Measurements from ENCODE around the gene SLAIN2.
A peak's percentile ranks its signal among the peaks of the same experiment; 100 is the strongest.
"Not testable (repeated sequence)": the region's sequence is repeated elsewhere in the genome, so short reads cannot be mapped to it uniquely, and the experiment has no call there.

The SLAIN2 gene

DNA sequence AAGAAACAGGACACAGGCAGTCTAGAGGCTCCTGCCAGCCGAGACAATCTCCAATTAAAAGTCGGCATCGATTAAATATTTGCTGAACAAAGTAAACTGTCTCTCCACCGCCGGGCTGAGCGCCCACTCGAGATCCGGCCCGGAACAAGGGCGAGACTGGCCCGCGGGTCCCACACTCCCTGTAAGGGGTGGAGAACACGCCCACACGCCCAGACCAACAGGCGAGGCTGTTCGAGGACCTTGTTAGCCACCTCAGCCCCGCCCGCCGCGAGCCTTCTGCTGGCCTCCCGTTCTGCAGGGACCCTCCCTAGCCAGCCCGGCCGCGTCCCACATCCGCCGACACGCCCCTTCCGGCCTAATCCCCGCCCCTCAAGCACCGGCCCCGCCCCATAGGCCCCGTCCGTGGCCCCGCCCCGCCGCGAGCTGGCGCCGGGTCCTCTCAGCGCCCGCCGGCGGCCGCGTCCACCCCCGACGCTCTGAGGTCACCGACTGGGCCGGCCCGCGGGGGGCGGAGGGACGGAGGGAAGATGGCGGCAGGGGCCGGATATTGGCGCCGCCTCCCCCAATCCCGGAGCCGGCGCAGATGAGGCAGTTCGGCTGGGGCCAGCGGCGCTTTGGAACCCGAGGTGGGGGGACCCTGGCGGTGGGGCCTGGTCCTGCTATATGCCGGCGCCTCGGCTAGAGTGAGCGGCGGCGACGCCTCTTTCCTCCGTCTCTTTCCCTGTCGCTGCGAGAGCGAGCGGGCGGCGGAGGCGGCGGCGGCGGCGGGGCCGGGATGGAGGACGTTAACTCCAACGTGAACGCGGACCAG is at the start of gene SLAIN2:
Gene SLAIN2 (plus strand): TSS at position 565 of the 811 bp plus-strand sequence. CDS start 211 bp downstream, at position 776.
- DNase-seq (ENCODE audit: low read depth, low spot score): peak; percentile 88
- Histone ChIP-seq H3K27me3 (ENCODE audit: insufficient read depth, insufficient read length) (no peaks in the 10 kb centered on the region), H3K4me1 (ENCODE audit: insufficient read depth, insufficient read length) (no peaks in the 10 kb centered on the region), H3K4me3 (ENCODE audit: insufficient read length, low read depth) (peak within 1 kb of the TSS; percentile 88), H3K9ac (ENCODE audit: insufficient read length, low read depth) (peak within 1 kb of the TSS; percentile 90), H3K9me3 (ENCODE audit: insufficient read depth, low read length) (no peaks in the 10 kb centered on the region), H3K36me3 (ENCODE audit: insufficient read depth, insufficient read length, low read length) (no peaks in the 10 kb centered on the region)
- TF ChIP-seq ZNF274 (IDR thresholded peaks at IDR 0.05; ENCODE audit: low read depth, low read length) (no peak), YY1 (IDR thresholded peaks at IDR 0.05; ENCODE audit: insufficient read depth, insufficient read length) (no peak), SUZ12 (IDR thresholded peaks at IDR 0.05; ENCODE audit: extremely low read depth, insufficient read depth, insufficient read length) (no peak)

DNA sequence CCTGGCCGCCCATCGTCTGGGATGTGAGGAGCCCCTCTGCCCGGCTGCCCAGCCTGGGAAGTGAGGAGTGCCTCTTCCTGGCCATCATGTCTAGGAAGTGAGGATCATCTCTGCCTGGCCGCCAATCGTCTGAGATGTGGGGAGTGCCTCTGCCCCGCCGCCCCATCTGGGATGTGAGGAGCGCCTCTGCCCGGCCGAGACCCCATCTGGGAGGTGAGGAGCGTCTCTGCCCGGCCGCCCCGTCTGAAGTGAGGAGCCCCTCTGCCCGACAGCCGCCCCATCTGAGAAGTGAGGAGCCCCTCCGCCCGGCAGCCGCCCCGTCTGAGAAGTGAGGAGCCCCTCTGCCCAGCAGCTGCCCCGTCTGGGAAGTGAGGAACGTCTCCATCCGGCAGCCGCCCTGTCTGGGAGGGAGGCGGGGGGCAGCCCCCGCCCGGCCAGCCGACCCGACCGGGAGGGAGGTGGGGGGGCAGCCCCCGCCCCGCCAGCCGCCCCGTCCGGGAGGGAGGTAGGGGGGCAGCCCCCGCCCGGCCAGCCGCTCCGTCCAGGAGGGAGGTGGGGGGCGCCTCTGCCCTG is 49.0 kb upstream of the SLAIN2 start:
- not testable (repeated sequence) for H3K27me3 ChIP-seq (ENCODE audit: insufficient read depth, insufficient read length); H3K4me1 ChIP-seq (ENCODE audit: insufficient read depth, insufficient read length); H3K9me3 ChIP-seq (ENCODE audit: insufficient read depth, low read length); H3K36me3 ChIP-seq (ENCODE audit: insufficient read depth, insufficient read length, low read length); H3K4me3 ChIP-seq (ENCODE audit: insufficient read length, low read depth); H3K9ac ChIP-seq (ENCODE audit: insufficient read length, low read depth); DNase-seq (ENCODE audit: low read depth, low spot score)

DNA sequence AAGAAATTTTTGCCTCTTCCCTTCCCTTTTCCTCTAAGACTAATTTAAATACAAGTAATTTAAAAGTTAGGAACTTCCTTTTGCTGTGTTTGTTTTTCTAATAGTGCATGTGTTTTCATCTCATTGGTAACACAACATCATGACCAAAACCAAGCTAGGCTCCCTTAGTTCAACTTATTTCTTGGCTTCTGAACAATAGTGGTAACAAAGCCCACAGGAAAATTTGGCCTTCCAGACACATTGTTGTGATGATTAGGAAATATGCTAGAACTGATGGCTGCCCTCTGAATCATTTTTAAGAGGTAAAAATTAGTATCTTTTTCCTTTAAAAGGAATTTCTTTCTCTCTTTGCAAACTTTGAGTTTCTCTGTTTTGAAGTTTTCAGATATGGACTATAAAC is 46.2 kb upstream of the SLAIN2 start:
- no peak for TF ChIP-seq ZNF274 (IDR thresholded peaks at IDR 0.05; ENCODE audit: low read depth, low read length)
- TF ChIP-seq SUZ12 (IDR thresholded peaks at IDR 0.05; ENCODE audit: extremely low read depth, insufficient read depth, insufficient read length): no peak
- no peak for TF ChIP-seq YY1 (IDR thresholded peaks at IDR 0.05; ENCODE audit: insufficient read depth, insufficient read length)
- H3K36me3 ChIP-seq (ENCODE audit: insufficient read depth, insufficient read length, low read length): no peaks in the 10 kb centered on the region
- H3K27me3 ChIP-seq (ENCODE audit: insufficient read depth, insufficient read length): no peaks in the 10 kb centered on the region
- no peak for DNase-seq (ENCODE audit: low read depth, low spot score)
- no peak overlapping the region for H3K4me3 ChIP-seq (ENCODE audit: insufficient read length, low read depth)
- H3K4me1 ChIP-seq (ENCODE audit: insufficient read depth, insufficient read length): no peaks in the 10 kb centered on the region
- no peaks in the 10 kb centered on the region for H3K9me3 ChIP-seq (ENCODE audit: insufficient read depth, low read length)
- no peak overlapping the region for H3K9ac ChIP-seq (ENCODE audit: insufficient read length, low read depth)

DNA sequence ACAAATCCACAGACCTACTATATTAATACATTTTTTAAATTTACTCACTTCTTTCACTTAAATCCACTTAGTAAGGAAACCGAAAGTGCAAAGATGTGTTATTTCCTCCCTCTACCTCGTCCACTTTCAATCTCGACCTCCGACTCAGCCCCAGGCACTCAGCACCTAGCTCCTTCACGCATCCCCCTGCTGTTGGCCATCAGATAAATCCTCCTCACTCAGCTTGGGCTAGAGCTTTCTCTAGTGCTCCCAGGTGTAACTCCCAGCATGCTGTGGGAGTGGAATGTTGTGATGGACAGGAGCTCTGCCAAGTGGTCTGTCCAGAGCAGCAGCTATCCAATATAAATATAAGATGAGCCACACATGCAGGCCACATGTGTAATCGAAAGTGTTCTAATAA is 45.0 kb upstream of the SLAIN2 start:
- DNase-seq (ENCODE audit: low read depth, low spot score): no peak
- no peak overlapping the region for H3K9ac ChIP-seq (ENCODE audit: insufficient read length, low read depth)
- no peak overlapping the region for H3K4me3 ChIP-seq (ENCODE audit: insufficient read length, low read depth)
- no peaks in the 10 kb centered on the region for H3K4me1 ChIP-seq (ENCODE audit: insufficient read depth, insufficient read length)
- H3K9me3 ChIP-seq (ENCODE audit: insufficient read depth, low read length): no peaks in the 10 kb centered on the region
- TF ChIP-seq SUZ12 (IDR thresholded peaks at IDR 0.05; ENCODE audit: extremely low read depth, insufficient read depth, insufficient read length) (no peak), YY1 (IDR thresholded peaks at IDR 0.05; ENCODE audit: insufficient read depth, insufficient read length) (no peak), ZNF274 (IDR thresholded peaks at IDR 0.05; ENCODE audit: low read depth, low read length) (no peak)
- no peaks in the 10 kb centered on the region for H3K27me3 ChIP-seq (ENCODE audit: insufficient read depth, insufficient read length)
- H3K36me3 ChIP-seq (ENCODE audit: insufficient read depth, insufficient read length, low read length): no peaks in the 10 kb centered on the region

DNA sequence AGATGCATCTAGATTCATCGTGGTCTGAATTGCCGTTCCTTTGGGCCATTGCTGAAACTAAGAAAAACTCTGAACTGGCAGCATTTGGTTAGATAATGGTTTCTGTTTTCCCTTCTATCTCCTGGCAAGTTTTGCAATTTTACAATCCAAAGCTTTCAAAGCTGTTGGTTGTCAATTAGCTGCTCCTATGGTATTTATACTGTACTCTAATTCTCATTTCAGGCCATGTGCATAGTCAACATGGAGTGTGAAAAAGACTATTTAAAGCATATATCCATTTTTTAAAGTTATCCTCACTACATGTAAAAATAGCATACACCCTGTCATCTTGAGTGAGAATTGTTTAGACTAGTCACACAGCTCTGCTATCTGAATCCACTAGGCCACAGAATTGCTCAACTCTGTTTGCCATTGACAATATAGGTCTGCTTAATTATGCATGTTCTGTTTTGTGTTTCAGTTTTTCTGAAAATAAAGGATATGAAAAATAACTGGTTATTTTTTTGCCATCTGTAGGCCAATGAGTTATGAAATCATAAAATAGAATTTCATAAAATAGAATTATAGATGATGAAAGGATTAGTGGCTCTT is 44.0 kb upstream of the SLAIN2 start:
- Histone ChIP-seq H3K9me3 (ENCODE audit: insufficient read depth, low read length) (no peaks in the 10 kb centered on the region), H3K4me3 (ENCODE audit: insufficient read length, low read depth) (no peak overlapping the region), H3K9ac (ENCODE audit: insufficient read length, low read depth) (no peak overlapping the region), H3K4me1 (ENCODE audit: insufficient read depth, insufficient read length) (no peaks in the 10 kb centered on the region), H3K27me3 (ENCODE audit: insufficient read depth, insufficient read length) (no peaks in the 10 kb centered on the region), H3K36me3 (ENCODE audit: insufficient read depth, insufficient read length, low read length) (no peaks in the 10 kb centered on the region)
- no peak for DNase-seq (ENCODE audit: low read depth, low spot score)
- TF ChIP-seq SUZ12 (IDR thresholded peaks at IDR 0.05; ENCODE audit: extremely low read depth, insufficient read depth, insufficient read length) (no peak), YY1 (IDR thresholded peaks at IDR 0.05; ENCODE audit: insufficient read depth, insufficient read length) (no peak), ZNF274 (IDR thresholded peaks at IDR 0.05; ENCODE audit: low read depth, low read length) (no peak)

DNA sequence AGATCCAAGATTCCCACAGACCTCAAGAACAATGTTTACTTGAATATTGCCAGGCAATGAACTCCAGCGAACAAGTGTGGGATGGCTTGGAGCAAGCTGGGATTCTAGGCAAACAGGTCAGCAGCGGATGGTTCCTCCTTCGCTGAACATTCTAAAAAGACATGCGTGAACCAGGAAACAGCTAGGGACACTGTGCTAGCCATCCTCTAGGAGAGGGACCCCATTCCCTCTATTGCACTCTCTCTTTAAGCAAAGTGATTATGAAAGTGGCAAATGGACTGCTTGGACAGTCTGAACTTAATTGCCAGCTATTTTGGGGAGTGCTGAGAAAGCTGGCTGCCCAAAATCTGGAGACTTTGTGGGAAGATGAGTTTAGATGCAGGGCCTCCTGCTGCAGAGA is 41.8 kb upstream of the SLAIN2 start:
- H3K36me3 ChIP-seq (ENCODE audit: insufficient read depth, insufficient read length, low read length): no peaks in the 10 kb centered on the region
- no peak overlapping the region for H3K4me3 ChIP-seq (ENCODE audit: insufficient read length, low read depth)
- TF ChIP-seq YY1 (IDR thresholded peaks at IDR 0.05; ENCODE audit: insufficient read depth, insufficient read length) (no peak), ZNF274 (IDR thresholded peaks at IDR 0.05; ENCODE audit: low read depth, low read length) (no peak), SUZ12 (IDR thresholded peaks at IDR 0.05; ENCODE audit: extremely low read depth, insufficient read depth, insufficient read length) (no peak)
- H3K27me3 ChIP-seq (ENCODE audit: insufficient read depth, insufficient read length): no peaks in the 10 kb centered on the region
- no peak for DNase-seq (ENCODE audit: low read depth, low spot score)
- no peaks in the 10 kb centered on the region for H3K4me1 ChIP-seq (ENCODE audit: insufficient read depth, insufficient read length)
- H3K9ac ChIP-seq (ENCODE audit: insufficient read length, low read depth): no peak overlapping the region
- H3K9me3 ChIP-seq (ENCODE audit: insufficient read depth, low read length): no peaks in the 10 kb centered on the region

DNA sequence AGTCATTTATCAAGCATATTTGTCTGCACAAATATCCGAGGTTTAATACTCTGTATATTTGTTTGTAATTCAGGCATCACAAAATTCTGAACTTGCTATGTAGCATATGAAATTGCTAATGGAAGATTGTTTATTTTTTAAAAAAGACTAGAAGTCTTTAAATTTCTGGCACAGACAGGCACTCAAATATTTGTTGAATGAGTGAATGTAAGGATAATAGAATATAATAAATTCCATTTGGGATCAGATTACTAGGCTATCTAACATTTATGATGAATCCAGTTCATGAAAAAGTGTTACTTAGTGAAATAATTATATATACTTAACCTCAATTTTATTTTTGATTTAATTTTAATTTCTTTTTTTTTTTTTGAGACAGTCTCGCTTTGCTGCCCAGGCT is 41.3 kb upstream of the SLAIN2 start:
- no peak for DNase-seq (ENCODE audit: low read depth, low spot score)
- Histone ChIP-seq H3K9me3 (ENCODE audit: insufficient read depth, low read length) (no peaks in the 10 kb centered on the region), H3K9ac (ENCODE audit: insufficient read length, low read depth) (no peak overlapping the region), H3K4me1 (ENCODE audit: insufficient read depth, insufficient read length) (no peaks in the 10 kb centered on the region), H3K36me3 (ENCODE audit: insufficient read depth, insufficient read length, low read length) (no peaks in the 10 kb centered on the region), H3K27me3 (ENCODE audit: insufficient read depth, insufficient read length) (no peaks in the 10 kb centered on the region), H3K4me3 (ENCODE audit: insufficient read length, low read depth) (no peak overlapping the region)
- TF ChIP-seq SUZ12 (IDR thresholded peaks at IDR 0.05; ENCODE audit: extremely low read depth, insufficient read depth, insufficient read length) (no peak), YY1 (IDR thresholded peaks at IDR 0.05; ENCODE audit: insufficient read depth, insufficient read length) (no peak), ZNF274 (IDR thresholded peaks at IDR 0.05; ENCODE audit: low read depth, low read length) (no peak)

Measured in NT2/D1 (cell line).